Nasal cavity respiratory epithelium epithelial cell of viscerocranial mucosa (primary cell): ENCODE data around the gene LILRA2. TPM values are rescaled to one million over a fixed set of nuclear protein-coding genes. Genes with fewer than 3 reads are reported as not detected.

ENCODE experiments used
- total RNA-seq: library from RNA; depleted of rRNA; stranded (reverse); fragments of >200 nt; gene quantifications from 2 replicates; pipeline ENCODE4 v1.2.3, GENCODE V29; 2014

LILRA2 gene
- total RNA-seq, result not detected in 2 replicates

DNA sequence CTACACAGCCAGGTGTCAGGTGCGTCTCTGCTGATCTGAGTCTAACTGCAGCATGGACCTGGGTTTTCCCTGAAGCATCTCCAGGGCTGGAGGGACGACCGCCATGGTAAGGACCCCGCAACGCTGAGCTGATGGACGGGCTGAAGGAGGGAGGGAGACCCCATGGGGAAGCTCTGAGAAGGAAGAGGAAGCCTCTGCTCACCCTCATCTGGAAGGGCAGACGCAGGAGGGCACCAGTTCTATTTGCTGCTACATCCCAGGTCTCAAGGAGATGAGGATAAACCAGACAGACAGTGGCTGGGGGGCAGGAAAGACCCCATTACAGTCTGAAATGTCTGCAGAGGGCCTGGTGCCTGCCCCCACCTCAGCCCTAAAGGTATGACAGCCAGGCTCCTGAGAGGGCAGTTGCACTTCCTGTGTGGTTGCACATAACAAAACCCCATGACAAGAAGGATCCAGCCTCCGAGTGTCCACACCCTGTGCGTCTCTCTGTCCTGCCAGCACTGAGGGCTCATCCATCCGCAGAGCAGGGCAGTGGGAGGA is at the start of gene LILRA2:
Gene LILRA2, plus strand, starts transcription at position 461 of the 543 bp plus-strand sequence. CDS start 89 bp downstream, outside the sequence.

GRCh38 chr19:54593445-54593844 is 19.9 kb downstream of the LILRA2 start, which contains the start of gene LILRA1:
TSS of gene LILRA1 (plus strand) at chr19:54593632. CDS start at chr19:54594245, 613 bp downstream.

DNA sequence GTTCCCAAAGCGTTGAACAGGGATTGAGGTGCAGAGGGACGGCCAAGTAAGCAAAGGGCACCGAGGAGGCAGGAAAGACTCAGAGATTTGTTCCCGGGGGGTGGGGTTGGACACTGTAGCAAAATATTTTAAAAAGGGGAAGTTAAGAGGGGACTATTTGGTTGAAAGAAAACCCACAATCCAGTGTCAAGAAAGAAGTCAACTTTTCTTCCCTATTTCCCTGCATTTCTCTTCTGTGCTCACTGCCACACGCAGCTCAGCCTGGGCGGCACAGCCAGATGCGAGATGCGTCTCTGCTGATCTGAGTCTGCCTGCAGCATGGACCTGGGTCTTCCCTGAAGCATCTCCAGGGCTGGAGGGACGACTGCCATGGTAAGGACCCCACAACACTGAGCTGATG is 56.7 kb downstream of the LILRA2 start, which contains the start of gene LILRB1:
Gene LILRB1, plus strand, starts transcription at position 223 of the 400 bp plus-strand sequence. CDS start 590 bp downstream, outside the sequence.

Other genes starting within 250 kb of the LILRA2 start
- gene LILRA4, start 234.6 kb upstream of the LILRA2 start, total RNA-seq, result not detected in 2 replicates
- gene LAIR1, start 208.9 kb upstream of the LILRA2 start, total RNA-seq, result not detected in 2 replicates
- not detected in 2 replicates for gene TTYH1, start 158.3 kb upstream of the LILRA2 start, total RNA-seq
- 14.7 and 52.6 TPM in 2 replicates for gene LENG8, start 124.6 kb upstream of the LILRA2 start, total RNA-seq
- gene LENG9, start 110.0 kb upstream of the LILRA2 start, total RNA-seq, result 11.4 and 13.7 TPM in 2 replicates
- 17.7 and 24.6 TPM in 2 replicates for gene CDC42EP5, start 100.5 kb upstream of the LILRA2 start, total RNA-seq
- not detected in 2 replicates for gene LAIR2, start 71.0 kb upstream of the LILRA2 start, total RNA-seq
- not detected in 2 replicates for gene LILRA1, start 19.8 kb downstream of the LILRA2 start, total RNA-seq
- not detected in 2 replicates for gene LILRB1, start 56.7 kb downstream of the LILRA2 start, total RNA-seq
- gene LILRB4, start 89.2 kb downstream of the LILRA2 start, total RNA-seq, result not detected in 2 replicates
- gene KIR3DL3, start 150.7 kb downstream of the LILRA2 start, total RNA-seq, result not detected in 2 replicates
- not detected in 2 replicates for gene KIR2DL3, start 164.7 kb downstream of the LILRA2 start, total RNA-seq
- gene KIR2DL1, start 196.0 kb downstream of the LILRA2 start, total RNA-seq, result not detected in 2 replicates
- not detected in 2 replicates for gene KIR2DL4, start 229.8 kb downstream of the LILRA2 start, total RNA-seq
- gene KIR3DL1, start 242.7 kb downstream of the LILRA2 start, total RNA-seq, result not detected in 2 replicates